ENCODE measurements around the gene ALKAL2.
"Not testable (repeated sequence)": the region's sequence is repeated elsewhere in the genome, so short reads cannot be mapped to it uniquely, and the experiment has no call there.

Gene ALKAL2, protein sequence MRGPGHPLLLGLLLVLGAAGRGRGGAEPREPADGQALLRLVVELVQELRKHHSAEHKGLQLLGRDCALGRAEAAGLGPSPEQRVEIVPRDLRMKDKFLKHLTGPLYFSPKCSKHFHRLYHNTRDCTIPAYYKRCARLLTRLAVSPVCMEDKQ

DNA sequence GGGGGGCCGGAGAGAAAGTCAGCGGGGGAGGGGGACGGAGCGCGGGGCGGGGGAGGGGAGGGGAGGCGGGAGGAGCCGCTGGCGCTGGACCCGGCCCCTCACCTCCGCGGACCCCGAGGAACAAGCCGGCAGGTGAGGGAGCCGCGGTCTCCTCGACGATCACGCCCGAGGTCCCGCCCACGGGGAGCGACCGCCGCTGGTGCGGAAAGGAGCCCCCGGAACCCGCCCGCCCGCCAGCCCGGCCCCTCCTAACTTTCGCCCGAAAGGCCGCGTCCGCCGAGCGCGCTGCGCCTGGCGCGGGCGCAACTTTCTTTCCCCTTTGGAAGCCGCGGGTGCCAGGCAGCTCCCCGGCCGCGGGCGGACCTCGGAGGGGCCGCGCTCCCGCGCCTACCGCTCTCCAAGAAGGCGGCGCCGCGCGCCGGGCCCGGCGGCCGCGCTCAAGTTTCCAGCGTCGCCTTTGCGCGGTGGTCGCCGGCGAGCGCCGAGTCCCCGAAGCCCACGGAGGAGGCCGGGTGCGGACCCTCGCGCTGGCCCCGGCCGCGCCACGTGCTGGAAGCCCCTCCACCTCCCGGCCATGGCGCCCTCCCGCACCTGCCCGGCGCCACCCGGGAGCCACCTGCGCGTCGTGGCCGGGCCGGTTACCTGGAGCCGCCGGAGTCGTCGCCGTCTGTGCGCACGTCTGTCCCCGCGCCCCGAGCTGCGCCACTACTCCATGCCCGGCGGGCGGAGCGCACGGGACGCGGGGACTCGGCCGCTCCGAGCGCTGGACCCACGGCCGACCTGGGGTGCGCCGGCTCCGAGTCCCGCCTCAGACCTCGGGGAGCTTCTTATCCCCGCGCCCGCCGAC, at the start of gene ALKAL2:
Gene ALKAL2, minus strand, starts transcription at position 181 of the 847 bp plus-strand sequence. CDS start 256 bp downstream, outside the sequence.
- 0 out of 2 replicates have a peak within 1 kb of the TSS, but pooled peaks have one; percentile 10 for H3K4me3 ChIP-seq (ENCODE audit: low read depth, low read length)
- TF ChIP-seq, protein P1, sequence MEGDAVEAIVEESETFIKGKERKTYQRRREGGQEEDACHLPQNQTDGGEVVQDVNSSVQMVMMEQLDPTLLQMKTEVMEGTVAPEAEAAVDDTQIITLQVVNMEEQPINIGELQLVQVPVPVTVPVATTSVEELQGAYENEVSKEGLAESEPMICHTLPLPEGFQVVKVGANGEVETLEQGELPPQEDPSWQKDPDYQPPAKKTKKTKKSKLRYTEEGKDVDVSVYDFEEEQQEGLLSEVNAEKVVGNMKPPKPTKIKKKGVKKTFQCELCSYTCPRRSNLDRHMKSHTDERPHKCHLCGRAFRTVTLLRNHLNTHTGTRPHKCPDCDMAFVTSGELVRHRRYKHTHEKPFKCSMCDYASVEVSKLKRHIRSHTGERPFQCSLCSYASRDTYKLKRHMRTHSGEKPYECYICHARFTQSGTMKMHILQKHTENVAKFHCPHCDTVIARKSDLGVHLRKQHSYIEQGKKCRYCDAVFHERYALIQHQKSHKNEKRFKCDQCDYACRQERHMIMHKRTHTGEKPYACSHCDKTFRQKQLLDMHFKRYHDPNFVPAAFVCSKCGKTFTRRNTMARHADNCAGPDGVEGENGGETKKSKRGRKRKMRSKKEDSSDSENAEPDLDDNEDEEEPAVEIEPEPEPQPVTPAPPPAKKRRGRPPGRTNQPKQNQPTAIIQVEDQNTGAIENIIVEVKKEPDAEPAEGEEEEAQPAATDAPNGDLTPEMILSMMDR (IDR thresholded peaks at IDR 0.05; ENCODE audit: low read depth, low read length), result no peak

DNA sequence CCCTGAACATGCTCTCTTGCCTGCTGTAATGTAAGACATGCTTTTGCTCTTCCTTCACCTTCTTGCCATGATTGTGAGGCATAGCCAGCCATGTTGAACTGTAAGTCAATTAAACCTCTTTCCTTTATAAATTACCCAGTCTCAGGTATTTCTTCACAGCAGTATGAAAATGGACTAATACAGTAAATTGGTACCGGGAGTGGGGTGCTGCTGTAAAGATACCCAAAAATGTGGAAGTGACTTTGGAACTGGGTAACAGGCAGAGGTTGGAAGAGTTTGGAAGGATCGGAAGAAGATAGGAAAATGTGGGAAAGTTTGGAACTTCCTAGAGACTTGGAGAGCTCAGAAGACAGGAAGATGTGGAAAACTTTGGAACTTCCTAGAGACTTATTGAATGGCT, 49.1 kb upstream of the ALKAL2 start:
- not testable (repeated sequence) for H3K4me3 ChIP-seq (ENCODE audit: low read depth, low read length)

DNA sequence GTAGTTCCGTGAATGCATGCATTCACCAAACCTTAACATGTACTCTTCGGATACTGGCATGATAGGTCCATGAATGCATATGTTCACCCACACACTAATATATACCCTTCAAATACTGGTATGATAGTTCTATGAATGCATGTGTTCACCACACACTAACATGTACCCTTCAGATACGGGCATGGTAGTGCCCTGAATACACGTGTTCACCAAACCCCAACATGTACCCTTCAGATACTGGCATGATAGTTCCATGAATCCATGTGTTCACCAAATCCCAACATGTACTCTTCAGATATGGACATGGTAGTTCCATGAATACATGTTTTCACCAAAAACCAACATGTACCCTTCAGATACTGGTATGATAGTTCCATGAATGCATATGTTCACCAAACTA, 48.5 kb upstream of the ALKAL2 start:
- TF ChIP-seq, protein P1 (IDR thresholded peaks at IDR 0.05; ENCODE audit: low read depth, low read length), result no peak
- no peak overlapping the region for H3K4me3 ChIP-seq (ENCODE audit: low read depth, low read length)

GRCh38 chr2:332592-332991, 44.7 kb upstream of the ALKAL2 start:
- TF ChIP-seq, protein P1 (IDR thresholded peaks at IDR 0.05; ENCODE audit: low read depth, low read length), result no peak
- H3K4me3 ChIP-seq (ENCODE audit: low read depth, low read length), result no peak overlapping the region

DNA sequence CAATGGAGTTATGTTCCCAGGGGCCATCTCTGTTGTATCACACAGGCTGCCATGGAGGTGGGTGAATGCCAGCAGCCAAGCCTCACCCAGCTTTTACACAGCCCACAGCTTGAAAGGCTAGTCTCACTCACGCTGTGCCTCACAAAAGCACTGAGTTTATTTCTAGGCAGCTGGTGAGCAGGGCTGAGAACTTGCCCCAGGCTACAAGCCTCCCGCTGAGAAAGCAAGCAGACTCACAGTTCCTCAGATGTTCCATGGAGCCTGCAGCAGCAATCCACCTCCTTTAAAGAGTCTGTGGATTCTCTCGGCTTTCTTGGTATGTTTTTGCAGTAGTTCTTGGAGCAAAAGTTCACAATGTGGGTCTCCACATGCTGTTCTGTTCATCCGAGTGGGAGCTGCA, 40.9 kb upstream of the ALKAL2 start:
- TF ChIP-seq, protein P1 (IDR thresholded peaks at IDR 0.05; ENCODE audit: low read depth, low read length), result no peak

DNA sequence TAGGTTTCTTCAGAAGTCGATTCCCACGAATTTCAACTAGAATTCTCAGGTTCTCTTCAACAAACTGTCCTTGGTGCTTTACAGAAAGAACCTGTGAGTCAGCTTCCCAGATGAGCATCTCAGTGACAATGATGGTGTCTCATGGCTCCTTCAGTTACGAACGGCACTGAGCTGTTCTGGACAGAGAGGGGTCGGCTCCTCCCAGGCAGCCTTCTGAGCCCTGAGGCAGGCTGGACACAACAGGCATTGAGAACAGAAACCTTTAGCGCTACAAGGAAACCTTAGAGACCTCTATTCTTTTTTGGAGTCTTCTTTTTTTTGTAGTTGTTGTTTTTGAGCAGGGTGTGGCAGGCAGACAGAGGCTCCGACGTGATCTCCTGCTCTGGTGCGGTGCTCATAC, 35.1 kb upstream of the ALKAL2 start:
- H3K4me3 ChIP-seq (ENCODE audit: low read depth, low read length), result no peak overlapping the region
- TF ChIP-seq, protein P1 (IDR thresholded peaks at IDR 0.05; ENCODE audit: low read depth, low read length), result no peak

More for the DNA sequence above, 40.9 kb upstream of the ALKAL2 start:
- no peak overlapping the region for H3K4me3 ChIP-seq (ENCODE audit: low read depth, low read length)

- H3K4me3 ChIP-seq (ENCODE audit: low read depth, low read length), result no peak overlapping the region
- TF ChIP-seq, protein P1 (IDR thresholded peaks at IDR 0.05; ENCODE audit: low read depth, low read length), result no peak
Measured at GRCh38 chr2:322326-322725, 34.4 kb upstream of the ALKAL2 start.

All from WI38 (cell line).